HG02943 (cell line): ENCODE data around the gene TCF12.
"Not testable (repeated sequence)": the region's sequence is repeated elsewhere in the genome, so short reads cannot be mapped to it uniquely, and the experiment has no call there.

ENCODE experiments used
- ATAC-seq: cut with Tn5 transposase; IDR thresholded peaks from one replicate; pipeline ENCODE4 v1.9.1; 2021; ENCODE audit warnings: mild to moderate bottlenecking, low read depth, moderate library complexity; ENCODE audit not compliant: unreplicated experiment

Gene TCF12

DNA sequence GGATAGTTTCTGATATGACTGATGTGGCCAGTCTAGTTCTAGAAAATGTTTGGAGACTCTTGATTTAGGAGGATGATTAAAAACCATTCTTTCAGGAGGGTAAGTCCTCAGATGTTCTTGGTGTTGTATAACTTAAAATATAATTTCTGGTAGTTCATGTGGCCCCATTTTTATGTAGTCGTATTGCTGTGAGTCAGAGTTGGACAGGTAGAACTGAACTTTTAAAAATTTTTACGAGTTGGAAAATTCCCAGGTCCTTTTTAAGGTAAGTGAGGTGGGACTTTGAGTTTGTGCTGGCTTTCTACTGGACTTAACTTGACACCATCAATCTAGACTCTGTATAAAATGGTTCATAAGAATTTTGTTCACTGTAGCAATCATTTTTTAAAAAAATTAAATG, 92.3 kb downstream of the TCF12 start:
- no peak for ATAC-seq

DNA sequence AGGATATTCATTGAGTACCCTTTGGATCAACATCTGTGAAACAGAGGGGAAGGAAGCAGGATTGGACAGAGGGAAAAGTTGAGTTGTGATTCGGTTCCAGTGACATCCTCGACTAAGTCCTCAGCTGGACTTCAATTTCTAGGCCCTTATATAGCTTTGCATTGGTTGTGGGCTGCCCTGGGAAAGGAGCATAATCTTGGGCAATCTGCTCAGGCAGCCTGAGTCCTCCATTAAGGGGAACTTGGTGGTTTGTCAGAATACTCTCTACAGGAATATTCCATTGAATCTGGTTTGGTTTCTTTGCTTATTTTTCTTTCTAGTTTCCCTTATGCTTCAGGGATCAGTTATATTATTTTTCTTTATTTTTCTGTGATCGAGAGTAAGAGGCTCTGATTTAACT, 94.1 kb downstream of the TCF12 start:
- ATAC-seq, result no peak

DNA sequence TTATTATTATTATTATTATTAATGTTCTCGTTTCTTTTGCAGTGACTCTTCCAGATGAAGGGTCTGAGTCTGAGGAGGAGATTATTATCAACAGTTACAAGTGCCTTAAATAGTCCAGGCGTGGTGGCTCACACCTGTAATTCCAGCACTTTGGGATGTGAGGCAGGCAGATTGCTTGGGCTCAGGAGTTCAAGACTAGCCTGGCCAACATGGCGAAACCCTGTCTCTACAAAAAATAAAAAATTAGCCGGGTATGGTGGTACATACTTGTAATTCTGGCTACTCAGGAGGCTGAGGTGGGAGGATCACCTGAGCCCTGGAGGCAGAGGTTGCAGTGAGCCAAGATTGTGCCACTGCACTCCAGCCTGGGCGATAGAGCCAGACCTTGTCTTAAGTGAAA, 96.5 kb downstream of the TCF12 start:
- not testable (repeated sequence) for ATAC-seq

DNA sequence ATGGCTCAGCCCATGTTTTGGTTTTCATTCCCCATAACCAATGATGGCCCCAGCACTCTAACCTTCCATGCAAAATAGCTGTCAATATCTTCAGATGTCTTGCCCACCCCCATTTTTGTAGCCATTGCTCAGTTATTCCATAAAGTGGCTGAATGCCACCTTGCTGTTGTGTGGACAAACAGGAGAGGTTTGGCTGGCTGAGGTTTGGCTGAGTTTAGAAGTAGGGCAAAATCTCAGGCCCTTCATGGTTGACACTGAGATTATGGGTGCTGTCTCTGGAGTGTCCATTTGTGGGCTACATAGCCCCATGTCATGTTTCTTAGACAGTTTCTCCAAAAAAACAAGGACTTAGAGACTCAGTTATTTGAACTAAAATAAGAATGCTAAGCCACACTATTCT, 96.9 kb downstream of the TCF12 start:
- ATAC-seq, result no peak

DNA sequence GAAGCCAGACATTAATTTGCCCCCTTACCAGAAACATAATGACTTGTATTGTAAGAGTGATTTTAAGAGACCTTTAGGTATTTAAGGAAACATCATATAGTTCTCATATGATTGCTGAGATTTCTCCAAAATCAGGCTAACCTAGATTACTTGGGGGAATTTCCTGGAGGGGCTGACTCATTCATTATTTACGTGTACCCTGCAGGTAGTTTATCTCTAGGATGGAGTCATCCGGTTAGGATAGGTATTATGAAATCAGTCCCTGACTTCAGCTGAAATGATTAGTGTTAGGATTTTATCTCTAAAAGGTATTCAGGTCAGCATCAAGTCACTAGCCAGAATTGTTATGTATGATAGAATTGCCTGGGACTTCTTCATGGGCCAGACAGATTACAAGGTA, 97.5 kb downstream of the TCF12 start:
- no peak for ATAC-seq

DNA sequence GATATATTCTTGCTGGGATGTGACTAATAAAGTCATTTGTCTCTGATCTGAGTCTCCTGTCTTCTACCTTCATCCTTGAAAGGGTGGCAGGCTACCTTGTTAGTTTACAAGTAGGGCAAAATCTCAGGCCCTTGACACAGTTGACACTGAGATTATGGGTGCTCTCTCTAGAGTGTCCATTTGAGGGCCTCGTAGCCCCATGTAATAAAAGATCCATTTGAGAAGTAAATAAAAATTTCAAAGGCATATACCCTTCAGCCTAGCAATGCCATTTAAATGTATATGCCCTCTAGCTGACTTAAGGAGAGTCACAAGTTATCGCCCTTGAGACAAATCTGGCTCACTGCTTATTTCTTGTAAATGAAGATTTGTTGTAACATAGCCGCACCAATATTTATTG, 98.6 kb downstream of the TCF12 start:
- no peak for ATAC-seq

DNA sequence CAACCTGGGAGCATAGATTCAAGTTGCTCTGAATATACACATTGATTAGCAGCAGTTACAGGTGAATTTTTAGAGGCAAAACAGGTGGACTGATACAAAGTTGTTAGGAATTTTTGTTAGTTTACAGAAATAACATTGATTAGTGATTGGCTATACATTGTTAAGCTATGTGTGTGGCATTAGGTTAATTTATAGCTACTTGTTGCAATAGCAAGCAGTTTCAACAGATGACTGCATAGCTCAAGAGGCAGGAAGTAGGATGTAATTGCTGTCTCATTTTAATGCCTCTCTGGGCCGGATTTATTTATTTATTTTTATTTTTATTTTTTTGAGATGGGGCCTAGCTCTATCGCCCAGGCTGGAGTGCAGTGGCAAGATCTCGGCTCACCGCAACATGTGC, 99.7 kb downstream of the TCF12 start:
- ATAC-seq, result no peak

DNA sequence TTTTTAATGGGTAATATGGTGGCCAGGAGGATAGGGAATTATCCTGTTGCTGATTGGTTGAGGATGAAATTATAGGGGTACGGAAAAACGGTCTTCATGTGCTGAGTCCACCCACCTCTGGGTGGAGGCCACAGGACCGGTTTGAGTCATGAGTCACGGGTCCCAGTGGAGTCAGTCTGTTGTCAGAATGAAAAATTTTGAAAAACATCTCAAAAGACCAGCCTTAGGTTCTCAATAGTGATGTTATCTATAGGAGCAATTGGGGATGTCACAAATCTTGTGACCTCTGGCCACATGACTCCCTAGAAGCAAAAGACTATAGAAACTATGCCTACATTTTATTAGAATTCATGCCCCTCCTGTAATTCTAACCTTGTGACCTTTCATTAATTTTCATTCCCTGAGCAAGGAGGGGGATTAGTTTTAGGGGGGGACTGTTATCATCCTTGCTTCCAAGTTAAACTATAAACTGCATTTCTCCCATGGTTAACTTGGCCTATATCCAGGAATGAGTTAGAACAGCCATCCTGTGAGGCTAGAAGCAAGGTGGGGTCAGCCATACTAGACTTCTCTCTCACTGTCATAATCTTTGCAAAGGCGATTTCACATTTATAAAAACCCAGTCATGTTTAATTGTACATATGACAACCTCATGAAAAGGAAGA, 101.2 kb downstream of the TCF12 start:
- no peak for ATAC-seq

DNA sequence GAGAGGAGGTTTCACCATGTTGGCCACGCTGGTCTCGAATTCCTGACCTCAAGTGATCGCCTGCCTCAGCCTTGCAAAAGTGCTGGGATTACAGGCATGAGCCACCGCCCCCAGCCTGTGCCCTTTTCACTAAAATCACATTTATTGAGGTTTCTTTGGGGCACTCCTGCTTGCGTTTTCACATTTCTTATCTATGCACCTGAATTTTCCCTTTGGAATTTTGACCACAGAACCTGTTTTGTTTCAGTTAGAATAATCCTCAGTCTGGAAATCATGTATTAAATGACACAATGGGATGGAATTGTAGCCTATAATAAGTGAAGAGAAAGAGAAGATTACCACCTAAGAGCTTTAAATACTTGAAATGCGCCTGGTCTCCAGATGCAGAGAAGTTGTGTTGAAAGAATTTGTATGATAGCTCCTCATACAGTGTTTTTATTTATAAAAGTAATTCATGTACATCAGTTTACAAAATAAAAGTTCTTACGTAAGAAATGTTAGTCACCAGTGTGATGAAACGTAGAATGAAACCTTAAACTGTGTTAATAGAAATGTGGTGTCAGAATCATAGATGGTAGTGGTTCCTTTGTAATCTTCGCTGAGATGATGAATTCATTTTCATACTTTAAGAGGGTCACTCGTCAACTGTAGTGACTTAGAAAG, 107.0 kb downstream of the TCF12 start:
- ATAC-seq, result no peak

DNA sequence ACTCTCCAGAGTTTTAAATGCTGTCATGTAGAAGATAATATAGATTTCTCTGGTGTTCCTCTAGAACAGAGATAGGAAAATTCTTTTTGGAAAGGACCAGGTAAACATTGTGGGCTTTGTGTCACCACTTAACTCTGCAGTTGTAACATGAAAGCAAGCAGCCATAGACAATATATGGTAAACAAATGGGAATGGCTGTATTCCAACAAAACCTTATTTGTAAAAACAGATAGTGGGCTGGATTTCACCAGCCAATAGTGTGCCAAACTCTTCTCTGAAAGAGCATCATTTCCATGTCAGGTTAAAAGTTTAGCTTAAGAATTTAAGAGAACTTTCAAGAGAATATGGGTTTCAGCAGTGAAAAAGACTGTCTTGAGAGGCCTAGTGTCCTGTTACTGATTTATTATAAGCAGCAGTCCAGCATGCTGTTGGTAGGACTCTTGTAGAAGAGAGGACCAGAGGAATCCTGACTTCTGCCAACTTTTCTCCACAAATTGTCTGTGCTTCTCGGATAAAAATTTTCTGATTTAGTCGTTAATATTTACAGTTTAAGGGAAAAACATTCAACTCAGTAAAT, 107.7 kb downstream of the TCF12 start:
- no peak for ATAC-seq

DNA sequence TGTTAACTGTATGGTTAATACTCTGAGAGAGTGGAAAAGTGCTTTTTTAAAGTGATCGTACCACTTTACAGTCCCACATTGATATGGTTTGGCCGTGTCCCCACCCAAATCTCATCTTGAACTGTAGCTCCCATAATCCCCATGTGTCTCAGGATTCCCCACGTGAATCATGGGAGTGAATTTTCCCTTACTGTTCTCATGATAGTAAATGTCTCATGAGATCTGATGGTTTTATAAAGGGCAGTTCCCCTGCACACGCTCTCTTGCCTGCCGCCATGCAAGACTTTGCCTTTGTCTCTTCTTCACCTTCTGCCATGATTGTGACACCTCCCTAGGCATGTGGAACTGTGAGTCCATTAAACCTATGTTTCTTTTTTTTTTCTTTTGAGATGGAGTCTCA, 109.2 kb downstream of the TCF12 start:
- ATAC-seq, result no peak

DNA sequence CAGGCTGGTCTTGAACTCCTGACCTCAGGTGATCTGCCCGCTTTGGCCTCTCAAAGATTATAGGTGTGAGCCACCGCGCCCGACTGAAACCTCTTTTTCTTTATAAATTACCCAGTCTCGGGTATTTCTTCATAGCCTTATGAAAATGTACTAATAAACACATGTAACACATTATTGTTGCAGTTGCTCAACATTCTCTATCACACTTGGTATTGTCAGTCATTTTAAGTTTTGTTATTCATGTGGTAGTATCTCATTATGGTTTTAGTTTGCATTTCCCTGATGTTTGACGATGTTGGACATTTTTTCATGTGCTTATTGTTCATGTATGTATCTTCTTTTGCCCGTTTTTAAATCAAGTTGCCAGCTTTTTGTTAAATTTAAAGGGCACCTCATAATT, 109.7 kb downstream of the TCF12 start:
- ATAC-seq, result no peak

DNA sequence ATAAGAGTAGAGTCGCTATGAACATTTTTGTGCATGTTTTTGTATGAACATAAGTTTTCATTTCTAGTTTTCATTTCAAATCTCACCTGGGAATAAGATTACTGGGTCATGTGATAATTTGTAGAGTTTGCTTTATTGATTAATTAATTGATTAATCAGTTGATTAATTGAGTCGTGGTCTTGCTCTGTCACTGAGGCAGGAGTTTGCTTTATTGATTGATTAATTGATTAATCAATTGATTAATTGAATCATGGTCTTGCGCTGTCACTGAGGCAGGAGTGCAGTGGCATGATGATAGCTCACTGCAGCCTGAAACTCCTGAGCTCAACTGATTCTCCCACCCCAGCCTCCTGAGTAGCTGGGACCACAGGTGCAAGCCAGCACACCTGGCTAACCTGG, 111.6 kb downstream of the TCF12 start:
- ATAC-seq, result no peak

DNA sequence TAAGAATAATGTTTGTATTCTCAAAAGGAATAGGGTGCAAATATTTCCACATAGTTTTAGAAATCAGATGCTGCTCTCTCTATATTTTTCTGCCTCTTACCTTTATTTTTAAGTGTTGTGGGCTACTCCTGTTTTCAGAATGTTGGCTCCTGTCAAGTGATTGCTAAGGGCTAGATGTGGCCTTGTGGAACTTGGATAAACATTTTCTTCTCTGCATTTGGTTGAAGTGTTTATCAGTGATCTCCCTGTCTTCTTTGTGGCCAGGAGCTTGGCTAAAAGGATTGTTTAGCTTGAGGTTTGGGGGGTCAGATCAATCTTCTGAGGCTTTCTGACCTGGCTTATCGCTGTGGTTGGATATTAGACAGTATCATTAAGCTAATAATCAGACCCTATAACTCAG, 112.6 kb downstream of the TCF12 start:
- ATAC-seq, result no peak

DNA sequence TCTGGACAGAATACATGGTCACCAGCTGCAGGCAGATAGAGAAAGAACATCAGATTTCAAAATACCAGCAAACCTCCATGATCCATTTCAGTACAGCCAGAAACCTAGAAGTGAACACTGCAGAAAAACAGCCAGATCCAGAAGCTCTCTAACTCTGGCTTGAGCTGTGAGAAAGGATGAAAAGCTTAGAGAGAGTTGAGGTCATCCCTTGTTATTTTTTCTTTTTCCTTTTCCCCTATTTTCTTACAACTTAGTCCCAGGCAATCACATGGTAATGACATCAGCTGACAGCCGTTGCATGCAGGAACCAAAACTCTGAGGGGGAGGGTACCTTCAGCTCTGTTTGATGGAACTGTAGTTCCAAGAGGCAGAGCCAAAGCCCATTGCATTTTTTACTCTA, 113.2 kb downstream of the TCF12 start:
- no peak for ATAC-seq

DNA sequence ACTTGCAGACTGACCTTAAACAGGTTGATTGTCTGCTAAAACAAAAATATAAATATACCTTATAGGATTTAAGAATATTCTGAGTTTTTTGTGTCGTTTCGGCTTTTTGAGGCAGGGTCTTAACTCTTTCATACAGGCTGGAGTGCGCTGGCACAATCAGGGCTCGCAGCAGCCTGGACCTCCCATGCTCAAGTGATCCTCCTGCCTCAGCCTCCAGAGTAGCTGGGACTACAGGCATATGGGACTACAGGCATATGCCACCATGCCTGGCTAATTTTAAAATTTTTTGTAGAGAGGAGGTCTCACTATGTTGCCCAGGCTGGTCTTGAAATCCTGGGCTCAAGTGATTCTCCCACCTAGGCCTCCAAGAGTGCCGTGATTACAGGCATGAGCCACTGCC, 113.9 kb downstream of the TCF12 start:
- no peak for ATAC-seq

DNA sequence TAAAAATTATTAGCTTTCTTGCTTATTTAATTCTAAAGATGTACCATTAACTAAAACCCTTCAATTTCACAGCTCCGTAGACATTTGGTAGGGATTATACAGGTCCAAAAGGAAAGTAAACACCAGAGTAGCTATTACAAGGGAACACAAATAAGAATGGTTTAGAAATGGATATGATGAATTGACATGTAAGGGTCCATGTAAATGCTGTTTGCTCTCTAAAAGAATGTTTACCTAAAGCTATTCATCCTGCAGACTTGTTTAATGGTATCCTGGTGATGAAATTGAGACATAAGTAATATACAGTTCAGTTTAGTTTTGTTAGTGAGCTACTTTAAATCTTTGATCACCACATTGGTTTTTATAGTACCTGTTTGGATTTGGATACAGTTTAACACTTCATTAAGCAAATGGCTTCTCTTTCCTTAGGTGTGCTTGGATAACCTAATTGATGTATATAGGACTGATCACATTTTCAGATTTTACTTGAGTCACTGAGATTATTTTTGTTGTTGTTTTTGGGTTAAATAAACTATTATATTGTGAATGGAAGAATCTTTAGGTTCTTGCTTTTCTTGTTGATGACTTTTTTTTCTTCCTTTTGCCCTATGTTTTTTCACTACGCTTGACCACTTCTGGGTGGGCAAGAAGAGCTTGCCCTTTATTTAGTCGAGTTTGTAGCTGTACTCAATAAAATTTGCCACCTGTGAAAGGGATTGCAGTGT, 115.4 kb downstream of the TCF12 start:
- no peak for ATAC-seq

DNA sequence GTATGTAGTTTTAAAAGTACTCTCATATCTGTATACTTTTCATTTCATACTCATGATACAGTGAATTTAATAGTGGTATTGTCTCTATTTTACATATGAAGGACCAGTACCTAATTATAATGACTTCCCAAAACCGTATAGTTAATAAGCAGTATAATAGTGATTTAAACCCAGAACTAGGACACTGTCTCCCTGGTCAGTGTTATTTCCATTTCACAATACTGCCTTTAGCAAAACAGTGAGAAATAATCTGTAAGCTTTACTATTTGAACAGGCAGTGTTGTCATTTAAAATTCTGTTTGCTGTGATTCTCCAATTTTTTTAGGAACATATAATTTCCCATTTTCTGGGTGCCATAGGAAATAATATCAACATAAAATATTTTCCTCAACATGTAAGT, 116.2 kb downstream of the TCF12 start:
- no peak for ATAC-seq

DNA sequence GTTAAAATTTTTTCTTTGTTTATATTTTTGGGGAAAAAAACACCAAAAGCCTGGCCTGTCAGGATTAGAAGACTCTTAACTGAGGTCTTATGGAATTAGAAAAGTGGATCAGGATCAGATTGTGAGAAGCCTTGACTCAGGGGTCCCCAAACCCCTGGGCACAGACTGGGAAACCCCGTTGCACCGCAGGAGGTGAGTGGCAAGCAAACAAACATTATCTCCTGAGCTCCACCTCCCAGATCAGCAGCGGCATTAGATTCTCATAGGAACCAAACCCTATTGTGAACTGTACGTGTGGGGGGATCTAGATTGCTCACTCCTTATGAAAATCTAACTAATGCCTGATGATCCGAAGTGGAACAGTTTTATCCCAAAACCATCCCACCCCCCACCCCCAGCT, 117.2 kb downstream of the TCF12 start:
- no peak for ATAC-seq

DNA sequence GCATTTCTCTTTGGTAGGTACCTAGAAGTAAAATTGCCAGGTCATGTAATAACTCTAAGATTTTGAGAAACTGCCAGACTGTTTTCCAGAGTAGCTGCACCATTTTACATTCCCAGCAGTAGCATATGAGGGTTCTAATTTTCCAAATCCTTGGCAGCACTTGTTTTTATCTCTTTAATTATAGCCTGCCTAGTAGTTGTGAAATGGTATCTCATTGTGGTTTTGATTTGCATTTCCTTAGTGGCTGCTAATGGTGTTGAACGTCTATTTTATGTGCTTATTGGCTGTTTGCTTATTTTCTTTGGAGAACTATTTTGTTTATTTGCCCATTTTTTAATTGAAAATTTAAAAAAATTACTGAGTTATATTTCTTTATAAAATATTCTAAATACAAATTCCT, 117.9 kb downstream of the TCF12 start:
- ATAC-seq, result no peak

DNA sequence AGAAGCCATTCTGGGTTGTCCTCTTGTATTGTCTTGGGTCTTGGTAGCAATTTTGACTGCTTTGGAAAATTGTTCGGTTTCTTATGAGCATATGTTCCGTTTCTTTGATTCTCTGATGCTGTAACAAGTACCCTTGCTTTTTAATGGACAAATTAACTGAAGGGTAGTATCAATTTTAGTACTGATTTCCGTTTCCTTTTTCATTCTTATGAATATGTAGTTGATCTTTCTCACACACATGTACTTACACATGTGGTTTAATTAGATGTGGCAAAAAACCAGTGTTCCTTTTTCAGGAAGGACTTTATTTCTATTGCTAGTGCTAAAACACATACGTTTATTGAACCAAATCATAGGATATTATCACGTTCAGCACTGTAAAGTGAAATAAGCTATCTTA, 119.1 kb downstream of the TCF12 start:
- ATAC-seq, result no peak

DNA sequence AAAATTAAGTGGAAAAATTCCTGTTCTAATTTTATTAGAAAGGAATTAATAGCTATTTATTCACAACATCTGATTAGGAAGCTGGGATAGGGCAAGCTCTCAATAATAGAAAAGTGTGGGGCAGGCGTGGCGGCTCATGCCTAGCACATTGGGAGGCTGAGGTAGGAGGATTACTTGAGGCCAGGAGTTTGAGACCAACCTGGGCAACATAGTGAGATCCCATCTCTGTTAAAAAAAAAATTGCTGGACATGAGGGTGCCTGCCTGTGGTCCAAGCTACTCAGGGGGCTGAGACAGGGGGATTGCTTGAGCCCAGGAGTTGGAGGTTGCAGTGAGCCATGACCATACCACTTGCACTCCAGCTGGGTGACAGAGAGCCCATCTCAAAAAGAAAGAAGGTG, 119.6 kb downstream of the TCF12 start:
- ATAC-seq, result no peak
